Measurements from ENCODE around the gene RAPGEF2. TPM values are rescaled to one million over a fixed set of nuclear protein-coding genes. Genes with fewer than 3 reads are reported as not detected.

Gene RAPGEF2
- total and polyA plus RNA-seq, 2 experiments from 2014 or later, result 10.2 to 63.1 TPM

DNA sequence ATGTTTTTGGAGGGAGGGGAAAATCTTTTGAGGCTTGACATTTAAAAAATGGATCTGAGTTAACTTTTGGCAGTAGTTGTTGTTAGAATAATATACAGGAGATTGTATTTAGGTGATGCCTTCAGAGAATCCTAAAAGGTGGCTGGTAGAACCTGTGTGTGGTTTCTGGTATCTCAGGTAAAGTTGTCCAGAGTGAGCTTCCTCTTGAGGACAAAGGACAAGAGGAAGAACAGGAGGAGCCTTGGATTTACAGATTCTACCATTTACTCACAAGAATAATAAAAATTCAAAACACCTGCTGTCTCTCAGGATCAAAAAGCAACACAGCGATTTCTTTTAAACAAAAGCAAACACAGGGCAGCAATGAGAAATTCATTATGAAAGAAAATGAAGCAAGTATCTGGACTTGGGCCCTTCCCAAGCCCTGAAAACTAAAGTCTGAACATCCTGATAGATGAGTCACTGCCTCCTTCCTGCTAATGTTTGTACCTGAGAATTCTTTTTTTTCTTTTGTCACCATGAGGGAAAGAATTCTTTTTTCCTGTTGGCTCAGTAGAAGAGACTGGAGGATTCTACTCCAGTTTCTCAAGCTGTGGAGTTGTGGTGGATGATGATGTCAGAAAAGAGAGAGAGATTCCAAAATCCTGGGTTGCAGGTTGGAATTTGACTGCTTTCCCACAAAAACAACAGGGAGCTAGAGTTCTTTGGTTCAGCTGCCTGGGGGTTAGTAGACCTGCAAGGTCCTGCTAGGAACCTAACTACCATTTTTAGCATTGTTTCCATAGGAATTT, 31.5 kb upstream of the RAPGEF2 start:
- Mint-ChIP-seq H3K4me3 (no peak overlapping the region), H3K27ac (peak overlapping the region; percentile 51), H3K4me1 (peaks cover 17% of the 10 kb centered on the region), H3K9me3 (no peaks in the 10 kb centered on the region), H3K36me3 (ENCODE audit: low read depth) (no peaks in the 10 kb centered on the region), H3K27me3 (ENCODE audit: insufficient read depth, low read depth, poor library complexity) (peaks cover 5% of the 10 kb centered on the region)
- no peaks in the 10 kb centered on the region; the same call in 1 of the 2 replicates for H3K9me2 ChIP-seq (ENCODE audit: insufficient read depth)
- H3K27me3 ChIP-seq (ENCODE audit: insufficient read depth), result no peaks in the 10 kb centered on the region
- DNase-seq (ENCODE audit: low spot score) (peak; percentile 77), ATAC-seq (peak; percentile 88)
- H4K20me1 ChIP-seq (replicated peaks; ENCODE audit: insufficient read depth), result no peaks in the 10 kb centered on the region
- H3K4me3 ChIP-seq, result no peak overlapping the region
- no peak overlapping the region for H2AFZ ChIP-seq
- H3K79me2 ChIP-seq (replicated peaks; ENCODE audit: insufficient read depth), result no peaks in the 10 kb centered on the region
- TF ChIP-seq ZNF462 (CRISPR knock-in tag; IDR thresholded peaks at IDR 0.05) (peak; percentile 69; the same call in 1 of the 2 replicates), CREB1 (CRISPR knock-in tag; IDR thresholded peaks at IDR 0.05; ENCODE audit: low read depth) (peak; percentile 69), EZH2 (IDR thresholded peaks at IDR 0.05; ENCODE audit: low read depth, unreplicated experiment) (no peak)
- no peak overlapping the region for H3K4me2 ChIP-seq
- no peaks in the 10 kb centered on the region; the same call in 1 of the 2 replicates for H3F3A ChIP-seq (replicated peaks; ENCODE audit: low read depth)
- peaks cover 26% of the 10 kb centered on the region for H3K4me1 ChIP-seq (ENCODE audit: insufficient read depth)
- no peaks in the 10 kb centered on the region for H3K36me3 ChIP-seq (ENCODE audit: insufficient read depth)
- H3K27ac ChIP-seq (ENCODE audit: low read depth), result peak overlapping the region; percentile 83
